Measurements from ENCODE around the gene BANP.
"Not testable (repeated sequence)": the region's sequence is repeated elsewhere in the genome, so short reads cannot be mapped to it uniquely, and the experiment has no call there.

Gene BANP

GRCh38 chr16:88047462-88047861, 96.2 kb downstream of the BANP start:
- DNase-seq (ENCODE audit: low read depth, low spot score) = no peak

DNA sequence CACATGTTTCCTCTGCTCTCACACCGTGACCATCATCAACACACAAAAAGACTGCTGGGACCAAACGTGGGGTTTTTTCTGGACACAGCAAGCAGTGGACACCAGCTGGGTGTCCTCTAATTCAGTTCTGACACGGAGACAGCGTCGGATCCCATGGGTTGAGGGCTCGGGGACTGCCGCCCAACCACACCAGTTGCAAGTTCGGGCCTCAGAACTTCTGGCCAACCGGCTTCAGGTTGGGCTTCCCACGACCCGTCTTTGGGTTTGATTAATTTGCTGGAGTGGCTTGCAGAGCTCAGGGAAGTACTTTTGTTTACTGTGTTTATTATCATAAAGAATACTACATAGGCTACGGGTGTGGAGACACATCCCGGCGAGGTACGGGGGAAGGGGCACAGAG, 97.8 kb downstream of the BANP start:
- no peak for DNase-seq (ENCODE audit: low read depth, low spot score)

DNA sequence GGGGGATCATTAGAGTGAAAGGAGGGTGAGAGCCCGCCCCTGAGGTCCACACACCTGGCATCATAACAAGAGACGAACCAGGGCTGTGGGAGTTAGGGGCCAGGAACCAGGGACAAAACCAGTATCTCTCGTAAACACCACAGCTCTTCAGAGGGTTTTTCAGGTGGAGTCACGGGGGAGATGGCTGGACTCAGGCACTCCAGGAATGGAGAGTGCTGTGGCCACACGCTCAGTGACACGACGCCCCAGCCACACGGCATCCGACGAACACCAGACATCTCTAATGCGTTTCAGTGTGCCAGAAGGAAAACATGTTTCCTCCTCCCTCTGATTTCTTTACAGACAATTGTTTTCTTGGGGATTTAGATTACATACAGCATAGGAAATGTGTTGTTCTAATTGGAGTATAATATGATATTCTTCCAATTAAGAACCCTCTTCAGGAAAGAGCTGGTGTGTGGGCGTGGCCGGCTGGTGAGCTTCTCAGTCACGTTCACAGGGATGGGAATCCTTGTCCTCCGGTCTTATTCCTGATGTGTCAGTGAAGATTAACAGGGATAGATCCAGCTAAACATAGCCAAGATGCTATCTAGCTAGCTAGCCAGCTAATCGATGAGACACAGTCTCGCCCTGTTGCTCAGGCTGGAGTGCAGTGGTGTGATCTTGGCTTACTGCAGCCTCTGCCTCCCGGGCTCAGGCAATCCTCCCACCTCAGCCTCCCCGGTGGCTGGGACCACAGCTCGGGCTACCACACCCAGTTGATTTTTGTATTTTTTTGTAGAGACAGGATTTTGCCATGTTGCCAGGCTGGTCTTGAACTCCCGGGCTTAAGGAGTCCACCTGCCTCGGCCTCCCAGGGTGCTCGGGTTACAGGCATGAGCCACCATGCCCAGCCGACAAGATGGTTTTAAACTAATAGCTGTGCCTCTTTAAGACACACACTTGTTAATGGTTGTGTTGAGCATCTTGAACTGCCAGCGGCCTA, 98.6 kb downstream of the BANP start:
- DNase-seq (ENCODE audit: low read depth, low spot score) = no peak

GRCh38 chr16:88050952-88051660, 99.9 kb downstream of the BANP start:
- no peak for DNase-seq (ENCODE audit: low read depth, low spot score)

GRCh38 chr16:88052661-88053060, 101.4 kb downstream of the BANP start:
- no peak for DNase-seq (ENCODE audit: low read depth, low spot score)

DNA sequence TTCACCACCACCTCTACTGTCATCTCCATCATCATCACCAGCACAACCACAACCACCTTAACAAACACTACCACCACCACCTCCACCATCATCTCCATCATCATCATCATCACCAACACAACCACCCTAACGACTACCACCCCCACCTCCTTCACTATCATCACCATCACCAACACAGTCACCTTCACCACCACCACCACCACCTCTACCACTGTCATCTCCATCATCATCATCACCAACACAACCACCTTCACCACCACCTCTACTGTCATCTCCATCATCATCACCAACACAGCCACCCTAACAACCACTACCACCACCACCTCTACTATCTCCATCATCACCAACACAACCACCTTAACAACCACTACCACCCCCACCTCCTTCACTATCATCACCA, 102.2 kb downstream of the BANP start:
- DNase-seq (ENCODE audit: low read depth, low spot score) = not testable (repeated sequence)

DNA sequence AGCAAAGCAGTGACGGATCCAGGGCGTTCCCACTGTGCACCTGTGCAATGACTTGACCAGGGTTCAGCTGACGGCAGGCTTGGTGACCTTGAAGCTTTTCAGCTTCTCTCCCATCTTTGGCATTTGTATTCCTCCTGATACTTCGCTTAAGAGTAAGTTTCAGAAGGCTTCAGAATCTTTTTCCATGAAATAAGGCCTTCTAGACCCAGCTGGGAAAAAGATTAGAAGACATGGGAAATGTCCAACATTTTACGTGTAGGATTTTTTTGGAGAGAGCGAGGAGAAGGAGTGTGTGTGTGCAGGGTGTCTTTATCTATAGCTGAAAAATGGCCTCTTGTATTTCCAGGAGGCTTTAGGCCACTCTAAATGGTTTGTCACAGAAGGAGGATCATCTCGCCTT, 104.1 kb downstream of the BANP start:
- DNase-seq (ENCODE audit: low read depth, low spot score) = no peak

DNA sequence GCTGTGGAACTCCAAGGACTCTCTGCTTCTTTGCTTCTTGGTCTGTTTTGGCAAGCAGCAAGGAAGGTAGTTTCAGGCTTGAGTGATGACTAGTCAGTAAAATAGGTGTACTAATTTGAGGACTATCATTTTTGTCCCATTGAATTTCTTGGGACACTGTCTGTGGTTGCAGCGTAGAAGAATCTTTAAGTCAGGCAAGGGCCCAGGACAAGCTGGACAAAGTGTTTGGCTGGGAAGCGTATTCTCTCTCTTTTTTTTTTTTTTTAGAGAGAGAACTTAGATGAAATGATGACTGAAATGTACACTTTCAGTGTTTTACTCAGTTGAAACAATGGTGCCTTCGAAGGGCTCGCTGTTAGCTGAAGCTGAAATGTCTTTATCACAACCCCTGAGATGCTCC, 105.0 kb downstream of the BANP start:
- DNase-seq (ENCODE audit: low read depth, low spot score) = no peak

GRCh38 chr16:88057656-88058055, 106.4 kb downstream of the BANP start:
- DNase-seq (ENCODE audit: low read depth, low spot score) = no peak

- no peak for DNase-seq (ENCODE audit: low read depth, low spot score)
Measured at GRCh38 chr16:88058136-88058535, 106.9 kb downstream of the BANP start.

DNA sequence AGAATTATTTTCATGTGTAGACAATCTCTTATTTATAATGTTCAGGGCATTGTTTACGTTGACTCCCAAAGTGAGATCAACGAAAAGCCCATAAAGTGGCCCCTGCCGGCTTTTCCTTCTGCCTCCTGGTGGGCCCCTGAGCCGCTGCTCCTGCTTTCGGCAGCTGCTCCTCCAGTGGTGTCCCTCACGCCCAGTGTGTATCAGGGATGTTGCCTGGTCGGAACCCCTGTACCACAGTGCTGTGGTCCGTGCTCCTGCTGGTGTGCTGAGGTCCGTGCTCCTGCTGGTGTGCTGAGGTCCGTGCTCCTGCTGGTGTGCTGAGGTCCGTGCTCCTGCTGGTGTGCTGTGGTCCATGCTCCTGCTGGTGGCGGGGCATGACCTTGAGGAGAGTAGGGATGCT, 107.6 kb downstream of the BANP start:
- no peak for DNase-seq (ENCODE audit: low read depth, low spot score)

DNA sequence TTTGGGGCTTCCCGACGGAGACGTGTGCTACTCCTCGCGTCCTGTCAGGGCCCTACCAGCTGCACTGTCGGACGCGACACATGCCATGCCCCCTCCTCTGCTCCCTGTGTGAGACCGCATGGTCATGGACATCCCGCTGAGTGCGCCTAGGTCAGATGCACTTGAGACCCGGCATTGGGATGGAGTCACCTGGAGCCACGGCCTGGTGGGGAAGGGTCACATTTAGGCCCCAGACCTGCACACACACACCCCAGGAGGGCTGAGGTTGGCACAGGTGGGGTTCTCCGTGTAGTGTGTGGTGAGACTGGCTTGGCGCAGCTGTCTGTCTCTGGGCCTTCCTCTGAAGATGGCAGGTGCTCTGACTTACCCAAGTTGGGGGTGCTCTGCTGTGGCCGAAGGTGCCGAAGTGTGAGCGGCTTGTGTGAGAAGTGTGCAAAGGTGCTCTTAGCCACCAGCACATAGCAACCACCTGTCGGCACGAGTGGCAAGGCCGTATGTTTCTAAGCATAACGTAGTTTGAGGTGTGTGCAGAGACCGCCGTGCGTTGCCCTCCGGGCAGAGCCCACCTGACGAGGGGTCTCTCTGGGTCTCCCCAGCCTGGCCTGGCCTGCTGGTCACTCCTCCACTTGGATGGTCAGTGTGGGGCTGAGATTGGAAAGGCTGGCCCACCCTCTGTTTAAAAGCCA, 108.6 kb downstream of the BANP start:
- DNase-seq (ENCODE audit: low read depth, low spot score) = no peak

DNA sequence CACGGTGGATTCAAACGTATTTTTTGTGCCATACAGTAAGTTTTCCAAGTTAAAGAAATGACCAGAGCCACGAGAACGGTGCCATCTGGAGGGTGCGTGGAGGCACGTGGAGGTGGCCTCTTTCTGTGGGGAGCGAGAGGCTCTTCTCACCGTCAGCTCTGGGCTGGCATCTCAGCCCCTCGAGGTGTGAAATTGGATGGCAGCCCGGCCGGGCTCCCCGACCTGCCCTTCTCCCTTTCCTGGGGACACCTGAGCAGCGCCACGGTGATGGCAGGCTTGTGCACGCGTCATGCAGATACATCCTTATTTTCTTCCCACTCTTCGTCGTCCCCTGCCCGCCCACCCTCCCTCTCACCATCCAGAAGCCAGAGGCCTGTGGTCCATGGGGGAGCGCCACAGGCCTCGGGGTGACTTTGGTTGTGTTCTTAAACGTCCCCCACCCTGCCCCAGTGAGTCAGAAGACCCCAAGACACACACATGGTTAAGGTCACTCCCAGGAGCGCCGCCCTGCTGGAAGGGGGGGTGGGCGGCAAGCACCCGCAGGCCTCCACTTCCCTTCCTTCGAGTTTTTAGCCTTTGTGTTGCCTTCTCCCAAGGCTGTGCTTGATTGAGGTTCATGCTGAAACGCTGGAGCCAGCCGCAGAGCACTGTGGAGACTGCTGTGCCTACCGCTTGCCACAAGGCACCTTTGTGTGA, 109.4 kb downstream of the BANP start:
- no peak for DNase-seq (ENCODE audit: low read depth, low spot score)

DNA sequence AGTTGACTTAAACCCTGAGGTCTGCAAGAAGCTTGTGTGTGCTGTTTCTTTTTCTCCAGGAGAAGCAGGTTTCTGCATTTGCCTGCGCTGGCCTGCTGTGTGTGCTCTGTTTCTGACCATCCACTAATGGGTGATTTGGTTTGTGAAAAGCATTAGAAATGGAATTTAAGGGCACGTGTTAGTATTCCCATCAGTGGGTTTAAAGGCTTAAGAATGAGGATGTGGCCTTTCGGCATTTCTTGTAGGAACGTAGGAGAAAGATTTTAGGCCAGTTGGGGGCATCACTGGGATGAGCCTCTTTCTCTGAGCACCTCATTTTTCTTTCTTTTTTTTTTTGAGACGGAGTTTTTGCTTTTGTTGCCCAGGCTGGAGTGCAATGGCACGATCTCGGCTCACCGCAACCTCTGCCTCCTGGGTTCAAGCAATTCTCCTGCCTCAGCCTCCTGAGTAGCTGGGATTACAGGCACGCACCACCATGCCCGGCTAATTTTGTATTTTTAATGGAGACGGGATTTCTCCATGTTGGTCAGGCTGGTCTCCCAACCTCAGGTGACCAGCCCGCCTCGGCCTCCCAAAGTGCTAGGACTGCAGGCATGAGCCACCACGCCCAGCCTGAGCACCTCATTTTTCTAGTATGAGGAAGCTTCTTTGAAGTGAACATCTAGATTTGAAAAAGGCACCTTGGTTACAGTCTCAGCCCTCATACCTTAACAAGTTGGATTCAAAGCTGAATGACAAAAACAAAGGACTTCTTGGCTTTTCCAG, 110.3 kb downstream of the BANP start:
- no peak for DNase-seq (ENCODE audit: low read depth, low spot score)

DNA sequence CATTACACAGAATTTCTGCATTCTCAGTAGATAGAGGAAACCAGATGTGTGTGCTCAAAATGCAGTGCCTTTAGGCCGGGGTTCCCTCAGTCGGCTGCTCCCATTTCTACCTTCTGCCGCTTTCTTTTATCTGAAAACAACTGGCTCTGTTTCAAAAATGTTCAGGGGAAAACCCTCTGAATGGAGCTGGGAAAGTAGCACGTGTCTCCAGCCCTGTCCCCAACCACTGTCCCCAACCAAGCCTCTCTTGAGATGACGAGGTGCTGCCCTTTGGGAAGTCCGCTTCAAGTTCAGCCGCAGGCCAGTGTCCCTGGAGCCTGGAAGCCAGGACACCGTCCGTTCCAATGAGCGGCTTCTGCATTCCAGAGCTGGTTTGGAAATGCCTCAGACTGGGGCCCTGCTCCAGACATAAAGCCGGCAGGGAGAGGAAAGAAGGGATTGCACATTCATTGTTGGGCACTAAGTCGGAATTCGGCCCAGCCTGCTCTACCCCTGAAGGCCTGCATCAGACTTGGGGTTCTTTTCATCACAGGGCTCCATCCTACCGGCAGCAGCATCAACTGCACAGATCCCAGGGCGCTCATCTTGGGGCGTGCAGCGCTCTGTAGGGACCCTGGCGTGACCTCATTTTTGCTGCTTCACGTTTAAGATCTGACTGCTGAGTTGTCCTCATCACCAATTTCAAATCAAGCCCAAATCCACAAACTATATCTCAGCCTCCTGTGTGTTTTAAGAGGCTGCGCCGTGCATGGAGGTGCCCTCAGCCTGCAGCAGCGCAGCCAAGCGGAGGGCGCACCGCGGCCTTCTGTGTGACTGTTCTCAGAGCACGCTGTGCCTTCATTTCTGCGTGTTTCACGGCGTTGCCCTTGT, 111.3 kb downstream of the BANP start:
- no peak for DNase-seq (ENCODE audit: low read depth, low spot score)

GRCh38 chr16:88063211-88063773, 112.1 kb downstream of the BANP start:
- no peak for DNase-seq (ENCODE audit: low read depth, low spot score)

- DNase-seq (ENCODE audit: low read depth, low spot score) = no peak
Measured at GRCh38 chr16:88064011-88064888, 113.0 kb downstream of the BANP start.

GRCh38 chr16:88064889-88065746, 113.9 kb downstream of the BANP start:
- DNase-seq (ENCODE audit: low read depth, low spot score) = no peak

All from activated CD4-positive, CD25-positive, alpha-beta regulatory T cell treated with anti-CD3 and anti-CD28 coated beads, Interleukin-2, amount 50 U/mL, for 16 hours (primary cell).